GM10266 (cell line): Measurements from ENCODE around the gene ZSCAN18.

Source experiments
- DNase-seq: peaks from one replicate; pipeline ENCODE4 v3.0.0; 2012; ENCODE audit errors: extremely low spot score
- CTCF ChIP-seq: IDR thresholded peaks from 2 replicates; pipeline ENCODE4 v1.5.1; 2012; ENCODE audit warnings: mild to moderate bottlenecking, low read depth; ENCODE audit not compliant: control insufficient read depth, insufficient read depth; ENCODE audit errors: missing control alignments

Gene ZSCAN18

GRCh38 chr19:58095328-58095727, 2.7 kb downstream of the ZSCAN18 start:
- TF ChIP-seq CTCF: no peak
- no peak for DNase-seq

- no peak for DNase-seq
- TF ChIP-seq CTCF: no peak
Measured at GRCh38 chr19:58093071-58093470, 5.0 kb downstream of the ZSCAN18 start.

GRCh38 chr19:58091251-58091995, 6.6 kb downstream of the ZSCAN18 start:
- DNase-seq: no peak
- no peak for TF ChIP-seq CTCF

- no peak for DNase-seq
- no peak for TF ChIP-seq CTCF
Measured at GRCh38 chr19:58089846-58090245, 8.2 kb downstream of the ZSCAN18 start.

- no peak for TF ChIP-seq CTCF
- DNase-seq: no peak
Measured at GRCh38 chr19:58088521-58089052, 9.4 kb downstream of the ZSCAN18 start.

GRCh38 chr19:58086825-58087710, 11.0 kb downstream of the ZSCAN18 start:
- no peak for DNase-seq
- TF ChIP-seq CTCF: no peak
